Stimulated activated effector memory CD8-positive, alpha-beta T cell treated with anti-CD3 and anti-CD28 coated beads, Interleukin-12 subunit alpha, Interleukin-12 subunit beta, amount 100 ng/mL, for 72 hours (primary cell): ENCODE data around the gene FIBP.
A peak's percentile ranks its signal among the peaks of the same experiment; 100 is the strongest.

ENCODE experiments used
- ATAC-seq: fragments of 150-1000 bp; cut with Tn5 transposase; 2 replicates; pipeline ENCODE4 v1.10.0; 2021
- DNase-seq, 2 donors: peaks; one replicate each; pipeline ENCODE4 v3.0.0; 2021 to 2022; ENCODE audit warnings: low spot score in 2 of 2
- H3K27ac Mint-ChIP-seq: one replicate; pipeline ENCODE4 v1.8.0; 2022; ENCODE audit warnings: mild to moderate bottlenecking, mixed read lengths
- H3K36me3 Mint-ChIP-seq: one replicate; pipeline ENCODE4 v1.8.0; 2022; ENCODE audit warnings: mild to moderate bottlenecking, mixed read lengths
- H3K4me1 Mint-ChIP-seq: one replicate; pipeline ENCODE4 v1.8.0; 2022; ENCODE audit warnings: mixed read lengths
- H3K4me3 Mint-ChIP-seq: one replicate; pipeline ENCODE4 v1.8.0; 2022; ENCODE audit warnings: mild to moderate bottlenecking, mixed read lengths
- H3K9me3 Mint-ChIP-seq: one replicate; pipeline ENCODE4 v1.8.0; 2022; ENCODE audit warnings: mixed read lengths

The FIBP gene

DNA sequence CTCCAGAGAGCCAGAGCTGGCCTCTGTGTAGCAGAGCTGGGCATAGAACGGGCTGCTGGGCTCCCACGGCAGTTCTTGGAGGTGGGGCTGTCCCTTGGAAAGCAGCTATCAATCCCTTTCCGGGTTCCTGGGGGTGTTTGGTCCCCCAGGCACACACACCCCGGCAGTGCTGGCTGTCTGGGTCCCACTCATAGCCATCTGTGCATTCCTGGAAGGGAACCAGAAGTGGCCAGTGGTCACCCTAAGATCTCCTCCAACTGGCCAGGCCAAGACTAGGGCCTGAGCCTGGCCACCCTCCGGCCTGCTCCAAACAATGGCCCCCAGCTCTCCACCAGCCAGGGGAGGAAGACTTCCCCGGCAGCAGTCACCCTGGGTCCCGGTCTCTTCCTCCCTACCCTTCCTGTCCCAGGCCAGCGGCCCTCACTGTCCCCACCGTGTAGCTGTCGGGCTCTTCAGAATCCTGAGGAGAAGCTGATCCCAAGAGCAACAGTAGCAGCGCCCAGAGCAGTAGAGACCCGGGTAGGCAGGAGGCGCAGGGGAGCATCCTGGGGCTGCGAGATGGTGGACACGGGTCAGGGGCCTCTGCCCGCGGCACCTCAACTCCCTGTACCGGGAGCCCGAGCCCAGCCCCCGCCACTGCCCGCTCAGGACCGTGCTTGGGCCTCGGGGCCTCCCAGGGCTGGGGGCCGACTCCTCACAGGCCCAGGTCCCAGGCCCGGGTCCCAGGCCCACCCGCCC is 16.3 kb downstream of the FIBP start:
- Mint-ChIP-seq H3K4me3 (peak overlapping the region; percentile 37), H3K4me1 (peaks cover 30% of the 10 kb centered on the region), H3K9me3 (no peaks in the 10 kb centered on the region), H3K36me3 (peaks cover 21% of the 10 kb centered on the region), H3K27ac (no peak overlapping the region)
- ATAC-seq: no peak
- DNase-seq: no peak

DNA sequence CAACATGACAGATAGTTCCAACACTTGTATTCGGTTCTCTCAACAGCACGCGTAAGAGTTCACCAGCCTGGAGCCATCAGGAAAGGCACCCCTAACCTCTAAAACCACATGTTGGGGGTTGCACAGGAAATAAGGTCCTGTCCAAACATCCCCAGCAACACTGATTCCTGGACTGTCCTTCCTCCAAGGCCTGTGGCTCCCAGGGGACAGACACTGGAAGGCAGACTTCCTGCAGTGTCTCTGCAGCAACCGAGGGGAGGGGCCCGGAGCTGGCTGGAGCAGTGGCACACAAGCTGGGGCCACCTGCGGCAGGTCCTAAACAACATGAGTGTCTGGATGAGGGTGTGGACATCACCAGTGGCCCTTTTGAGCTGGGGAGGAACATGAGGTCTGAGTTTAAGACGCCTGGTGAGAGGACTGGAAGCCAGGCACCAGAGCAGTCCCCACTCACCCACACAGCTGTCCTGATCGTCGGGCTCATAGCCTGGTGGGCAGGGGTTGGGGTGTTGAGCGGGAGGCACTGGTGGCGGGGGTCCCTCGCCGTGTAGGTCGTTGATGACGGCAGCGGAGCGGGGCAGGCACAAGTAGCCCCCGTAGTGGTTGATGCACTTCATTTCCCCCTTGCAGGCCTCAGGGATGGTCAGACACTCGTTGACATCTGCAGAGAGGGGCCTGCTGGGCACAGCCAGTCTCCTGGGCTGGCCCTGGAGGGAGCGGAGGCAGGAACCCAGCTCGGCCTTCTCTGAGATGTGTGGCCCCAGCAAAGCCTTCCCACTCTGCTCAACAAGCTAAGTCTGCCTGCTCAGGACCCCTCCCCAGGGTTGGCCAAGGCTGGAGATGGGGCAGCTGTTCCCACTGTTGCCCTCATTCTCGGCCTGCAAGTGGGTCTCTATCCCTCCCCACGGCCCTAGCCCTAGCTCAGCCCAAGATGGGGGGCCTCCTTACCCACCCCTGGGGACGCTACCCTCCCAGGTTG is 17.3 kb downstream of the FIBP start:
- H3K4me1 Mint-ChIP-seq: peaks cover 25% of the 10 kb centered on the region
- no peak overlapping the region for H3K27ac Mint-ChIP-seq
- peaks cover 31% of the 10 kb centered on the region for H3K36me3 Mint-ChIP-seq
- DNase-seq (no peak), ATAC-seq (no peak)
- peak overlapping the region; percentile 37 for H3K4me3 Mint-ChIP-seq
- no peaks in the 10 kb centered on the region for H3K9me3 Mint-ChIP-seq

GRCh38 chr11:65870307-65870658 is 18.0 kb downstream of the FIBP start:
- Mint-ChIP-seq H3K36me3 (peaks cover 38% of the 10 kb centered on the region), H3K27ac (peak overlapping the region; percentile 83), H3K9me3 (no peaks in the 10 kb centered on the region), H3K4me1 (peaks cover 27% of the 10 kb centered on the region), H3K4me3 (no peak overlapping the region)
- no peak for ATAC-seq
- no peak for DNase-seq

GRCh38 chr11:65869643-65870306 is 18.5 kb downstream of the FIBP start:
- Mint-ChIP-seq H3K9me3 (no peaks in the 10 kb centered on the region), H3K4me1 (peaks cover 31% of the 10 kb centered on the region), H3K36me3 (peaks cover 43% of the 10 kb centered on the region), H3K4me3 (no peak overlapping the region), H3K27ac (peak overlapping the region; percentile 83)
- DNase-seq: no peak
- ATAC-seq: no peak

GRCh38 chr11:65868907-65869306 is 19.4 kb downstream of the FIBP start:
- Mint-ChIP-seq H3K27ac (no peak overlapping the region), H3K36me3 (peaks cover 52% of the 10 kb centered on the region), H3K4me3 (no peak overlapping the region), H3K4me1 (peaks cover 31% of the 10 kb centered on the region), H3K9me3 (no peaks in the 10 kb centered on the region)
- ATAC-seq: no peak
- DNase-seq: no peak

- Mint-ChIP-seq H3K4me3 (no peak overlapping the region), H3K36me3 (peaks cover 52% of the 10 kb centered on the region), H3K27ac (no peak overlapping the region), H3K9me3 (no peaks in the 10 kb centered on the region), H3K4me1 (peaks cover 33% of the 10 kb centered on the region)
- ATAC-seq (no peak), DNase-seq (no peak)
These were observed 20.1 kb downstream of the FIBP start for GRCh38 chr11:65868076-65868667.

DNA sequence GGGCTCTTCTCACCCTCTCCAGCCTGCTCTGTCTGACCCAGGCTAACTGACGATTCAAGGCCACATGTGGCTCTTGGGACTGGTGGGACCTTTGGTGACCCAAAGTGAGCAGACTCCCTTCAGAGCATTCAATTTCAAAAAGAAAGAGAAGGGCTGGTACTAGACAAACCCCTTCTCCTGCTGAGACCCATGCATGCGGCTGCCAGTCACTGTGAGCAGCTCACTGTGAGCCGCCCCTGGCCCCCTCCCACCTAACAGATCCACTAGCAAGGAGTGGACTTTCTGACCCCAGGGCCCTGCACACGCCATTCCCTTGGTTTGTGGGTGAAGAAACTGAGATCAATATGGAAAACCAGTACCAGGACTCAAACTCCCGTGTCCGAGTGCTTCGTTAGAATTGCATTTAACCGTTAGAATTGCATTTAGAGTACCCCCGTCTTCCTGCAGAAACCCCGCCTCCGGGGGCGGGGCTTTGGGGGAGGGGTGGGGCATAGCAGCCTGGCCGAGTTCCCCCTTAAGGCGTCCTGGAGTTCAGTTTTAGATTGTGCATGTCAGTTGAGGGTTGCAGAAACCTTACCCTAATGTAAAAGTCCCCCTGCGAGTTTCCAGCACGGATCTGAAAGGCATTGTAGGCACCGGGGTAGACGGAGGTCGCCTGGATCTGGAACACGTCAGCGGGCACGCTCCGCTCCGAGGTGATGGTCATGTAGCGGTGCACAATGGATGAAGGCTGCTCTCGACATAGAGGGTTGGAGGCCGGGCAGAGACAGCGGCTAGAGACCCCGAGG is 20.8 kb downstream of the FIBP start:
- Mint-ChIP-seq H3K4me3 (no peak overlapping the region), H3K9me3 (no peaks in the 10 kb centered on the region), H3K4me1 (peaks cover 35% of the 10 kb centered on the region), H3K36me3 (peaks cover 55% of the 10 kb centered on the region), H3K27ac (peak overlapping the region; percentile 32)
- DNase-seq (no peak), ATAC-seq (no peak)

DNA sequence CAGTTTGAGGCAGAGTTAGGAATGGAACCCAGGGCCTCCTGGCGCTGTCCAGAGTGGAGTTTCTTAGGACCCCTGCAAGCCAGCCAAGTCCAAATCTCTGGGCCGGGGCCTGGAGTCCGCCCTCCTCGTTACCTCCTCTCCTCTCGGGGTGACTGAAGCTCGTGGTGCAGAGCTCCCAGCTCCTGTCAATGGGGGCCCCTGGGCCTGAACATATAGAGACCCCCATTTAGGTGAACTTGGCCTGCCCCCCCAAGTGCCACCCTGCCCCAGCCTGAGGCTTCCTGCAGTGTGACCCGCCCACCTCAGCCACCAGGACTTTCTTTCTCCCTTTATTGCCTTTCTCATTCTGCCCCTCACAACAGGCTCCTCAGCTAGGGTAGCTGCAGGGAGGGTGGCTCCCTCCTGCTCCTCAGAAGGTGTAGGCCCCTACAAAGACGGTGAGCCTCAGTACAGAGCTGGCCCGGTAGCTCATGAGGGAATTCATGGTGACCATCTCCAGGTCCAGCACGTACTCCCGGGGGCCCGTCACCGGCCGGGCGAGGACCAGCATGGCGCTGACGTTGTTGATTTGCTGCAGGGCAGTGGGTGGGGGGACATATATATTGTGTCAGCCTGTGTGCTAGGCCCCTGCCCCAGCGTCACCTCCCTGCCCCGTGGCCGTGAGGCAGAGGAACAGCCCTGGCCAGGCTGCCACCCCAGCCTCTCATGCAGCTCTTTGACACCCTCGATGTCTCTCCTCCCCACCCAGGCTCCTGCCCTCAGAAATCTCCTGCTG is 21.6 kb downstream of the FIBP start:
- no peak overlapping the region for H3K4me3 Mint-ChIP-seq
- no peaks in the 10 kb centered on the region for H3K9me3 Mint-ChIP-seq
- DNase-seq (no peak), ATAC-seq (no peak)
- peaks cover 43% of the 10 kb centered on the region for H3K4me1 Mint-ChIP-seq
- peaks cover 63% of the 10 kb centered on the region for H3K36me3 Mint-ChIP-seq
- peak overlapping the region; percentile 32 for H3K27ac Mint-ChIP-seq

DNA sequence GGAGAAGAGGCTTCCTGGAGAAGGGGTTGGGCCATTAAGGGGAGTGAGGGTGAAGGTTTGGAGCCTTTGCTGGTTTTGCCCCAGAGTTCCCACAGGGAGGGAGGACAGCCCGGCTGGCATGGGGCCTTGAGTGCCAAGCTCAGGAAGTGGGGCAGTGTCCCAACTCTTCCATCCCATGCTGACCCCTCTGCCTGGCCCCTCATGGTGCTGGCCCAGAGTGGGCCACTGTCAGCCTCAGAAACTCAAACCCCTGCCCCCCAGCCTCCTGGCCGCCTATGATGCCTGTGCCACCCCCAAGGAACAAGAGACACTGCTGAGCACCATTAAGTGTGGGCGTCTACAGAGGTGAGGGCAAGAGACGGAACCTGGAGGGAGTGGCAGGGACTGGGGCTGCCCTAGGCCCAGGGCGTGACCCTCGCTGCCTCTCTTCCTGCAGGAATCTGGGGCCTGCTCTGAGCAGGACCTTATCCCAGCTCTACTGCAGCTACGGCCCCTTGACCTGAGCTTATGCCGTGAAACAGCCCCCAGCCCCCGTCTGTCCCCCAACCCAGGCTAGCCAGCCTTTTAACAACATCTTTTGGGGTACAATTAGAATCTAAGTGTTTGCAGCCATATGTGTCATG is 22.6 kb downstream of the FIBP start:
- Mint-ChIP-seq H3K36me3 (peaks cover 73% of the 10 kb centered on the region), H3K4me3 (no peak overlapping the region), H3K9me3 (no peaks in the 10 kb centered on the region), H3K4me1 (peaks cover 39% of the 10 kb centered on the region), H3K27ac (peak overlapping the region; percentile 32)
- no peak for DNase-seq
- ATAC-seq: no peak

DNA sequence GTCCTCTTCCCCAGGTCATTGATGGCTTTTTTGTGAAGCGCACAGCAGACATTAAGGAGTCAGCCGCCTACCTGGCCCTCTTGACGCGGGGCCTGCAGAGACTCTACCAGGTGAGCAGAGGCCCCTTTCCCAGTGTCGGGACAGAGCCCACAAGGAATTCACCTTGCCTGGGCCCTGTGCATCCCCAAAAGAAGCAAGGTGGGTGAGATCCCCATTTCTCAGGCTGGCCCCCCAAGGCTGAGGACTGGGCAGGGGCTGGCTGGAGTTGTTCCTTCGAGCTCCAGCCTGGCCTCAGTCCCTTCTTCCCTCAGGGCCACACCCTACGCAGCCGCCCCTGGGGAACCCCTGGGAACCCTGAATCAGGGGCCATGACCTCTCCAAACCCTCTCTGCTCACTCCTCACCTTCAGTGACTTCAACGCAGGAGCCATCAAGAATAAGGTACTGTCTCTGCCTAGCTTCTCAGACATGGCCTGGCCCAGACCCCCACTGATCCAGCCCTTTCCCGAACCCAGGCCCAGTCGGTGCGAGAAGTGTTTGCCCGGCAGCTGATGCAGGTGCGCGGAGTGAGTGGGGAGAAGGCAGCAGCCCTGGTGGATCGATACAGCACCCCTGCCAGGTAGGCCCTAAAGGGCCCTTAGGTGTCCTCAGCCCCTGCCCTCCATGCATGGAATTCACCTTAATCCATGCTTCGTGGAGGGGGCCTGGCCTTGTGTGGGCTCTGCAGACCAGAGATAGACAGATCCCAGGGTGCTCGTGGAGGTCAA is 23.4 kb downstream of the FIBP start:
- no peak for ATAC-seq
- peaks cover 81% of the 10 kb centered on the region for H3K36me3 Mint-ChIP-seq
- H3K4me1 Mint-ChIP-seq: peaks cover 37% of the 10 kb centered on the region
- peak overlapping the region; percentile 32 for H3K27ac Mint-ChIP-seq
- DNase-seq: no peak
- no peak overlapping the region for H3K4me3 Mint-ChIP-seq
- H3K9me3 Mint-ChIP-seq: no peaks in the 10 kb centered on the region

GRCh38 chr11:65863889-65864705 is 24.2 kb downstream of the FIBP start:
- DNase-seq (no peak), ATAC-seq (no peak)
- Mint-ChIP-seq H3K9me3 (no peaks in the 10 kb centered on the region), H3K36me3 (peaks cover 89% of the 10 kb centered on the region), H3K4me1 (peaks cover 37% of the 10 kb centered on the region), H3K27ac (no peak overlapping the region), H3K4me3 (no peak overlapping the region)
